AG04450 (cell line): Measurements from ENCODE around the gene ITGAD. TPM values are rescaled to one million over a fixed set of nuclear protein-coding genes. Genes with fewer than 3 reads are reported as not detected.
"Not testable (repeated sequence)": the region's sequence is repeated elsewhere in the genome, so short reads cannot be mapped to it uniquely, and the experiment has no call there.

Experiments used
- CTCF ChIA-PET: fragments of 300-600, 350-600 bp; formaldehyde crosslinking; extraction: SDS; loops from one replicate; lab custom pipeline; 2022; ENCODE audit warnings: antibody characterized with exemption, inconsistent platforms; lab: Charles Lee
- POLR2A ChIA-PET: fragments of 350-600 bp; formaldehyde crosslinking; extraction: SDS; loops from one replicate; lab custom pipeline; 2021; ENCODE audit warnings: antibody characterized with exemption, inconsistent platforms; lab: Yijun Ruan, JAX
- DNase-seq: peaks from one replicate; pipeline ENCODE4 v3.0.0-alpha.2; 2011; ENCODE audit warnings: low read depth, low spot score
- H3K27ac ChIP-seq: one replicate; pipeline ENCODE4 v1.5.1; 2012; ENCODE audit warnings: low read depth, low read length, control low read depth
- H3K27me3 ChIP-seq: one replicate; pipeline ENCODE4 v1.6.0; 2012; ENCODE audit warnings: low read length; ENCODE audit not compliant: control insufficient read depth, insufficient read depth
- H3K4me3 ChIP-seq: 2 replicates; pipeline ENCODE4 v1.5.1; 2011; ENCODE audit warnings: mild to moderate bottlenecking, low read depth, low read length, control low read depth
- H3K9me3 ChIP-seq: 2 replicates; pipeline ENCODE4 v1.5.1; 2012; ENCODE audit warnings: low read length; ENCODE audit not compliant: control insufficient read depth, insufficient read depth
- CTCF ChIP-seq: IDR thresholded peaks from 2 replicates; pipeline ENCODE4 v1.5.1; 2011; ENCODE audit warnings: low read depth, low read length, control low read depth, inconsistent platforms
- polyA plus RNA-seq: library from polyadenylated mRNA; depleted of rRNA; stranded (reverse); fragments of >200 nt; gene quantifications from 2 replicates; pipeline ENCODE4 v1.2.3, GENCODE V29; 2011

The ITGAD gene
- polyA plus RNA-seq, 1 experiment, result not detected

- TF ChIP-seq CTCF, result no peak
- H3K27ac ChIP-seq, result no peak overlapping the region
- ChIA-PET POLR2A (interaction anchor here (0.6 to 1.2 kb wide), 3 partner anchors 22 to 261 kb away, joined by 3 to 7 read pairs (median 5); partner anchors contain the start of gene FUS), CTCF (interaction anchor here (0.9 to 1.4 kb wide), 5 partner anchors 11 to 428 kb away, joined by 3 to 4 read pairs (median 3); no protein-coding TSS in a partner anchor)
- H3K9me3 ChIP-seq, result peaks cover 3% of the 10 kb centered on the region; the same call in 1 of the 2 replicates
- H3K27me3 ChIP-seq, result peaks cover 2% of the 10 kb centered on the region
- no peak overlapping the region for H3K4me3 ChIP-seq
- no peak for DNase-seq
Observed at GRCh38 chr16:31440516-31441184, 47.5 kb downstream of the ITGAD start.

DNA sequence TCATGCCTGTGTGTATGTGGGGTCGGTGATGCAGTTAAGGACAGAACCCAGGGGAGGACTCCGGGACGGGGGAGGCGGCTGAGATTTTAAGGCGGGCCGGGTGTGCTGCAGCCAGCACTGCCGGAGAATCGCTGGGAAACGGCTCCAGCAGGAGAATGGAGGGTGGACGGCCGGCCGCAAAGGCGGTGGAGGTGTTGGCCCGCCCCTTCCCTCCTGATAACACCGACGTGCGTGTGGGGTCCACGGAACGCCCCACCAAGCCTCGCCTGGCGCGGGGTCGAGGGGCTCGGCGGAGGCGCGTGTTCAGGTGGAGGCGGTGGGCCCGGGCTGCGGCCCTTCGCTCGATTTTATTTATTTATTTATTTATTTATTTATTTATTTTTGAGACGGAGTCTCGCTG is 48.8 kb downstream of the ITGAD start:
- ChIA-PET CTCF (interaction anchor here (0.6 to 4.2 kb wide), 10 partner anchors 10 to 458 kb away, joined by 3 to 33 read pairs (median 4); partner anchors contain the start of genes ARMC5 and HSD3B7), POLR2A (interaction anchor here (0.6 to 1.3 kb wide), 11 partner anchors 9 to 488 kb away, joined by 3 to 14 read pairs (median 3); partner anchors contain the start of genes FUS and PYCARD)
- peaks cover 3% of the 10 kb centered on the region; the same call in 1 of the 2 replicates for H3K9me3 ChIP-seq
- no peak overlapping the region for H3K27ac ChIP-seq
- DNase-seq, result no peak
- H3K4me3 ChIP-seq, result peak overlapping the region; percentile 77
- H3K27me3 ChIP-seq, result no peaks in the 10 kb centered on the region
- no peak for TF ChIP-seq CTCF

DNA sequence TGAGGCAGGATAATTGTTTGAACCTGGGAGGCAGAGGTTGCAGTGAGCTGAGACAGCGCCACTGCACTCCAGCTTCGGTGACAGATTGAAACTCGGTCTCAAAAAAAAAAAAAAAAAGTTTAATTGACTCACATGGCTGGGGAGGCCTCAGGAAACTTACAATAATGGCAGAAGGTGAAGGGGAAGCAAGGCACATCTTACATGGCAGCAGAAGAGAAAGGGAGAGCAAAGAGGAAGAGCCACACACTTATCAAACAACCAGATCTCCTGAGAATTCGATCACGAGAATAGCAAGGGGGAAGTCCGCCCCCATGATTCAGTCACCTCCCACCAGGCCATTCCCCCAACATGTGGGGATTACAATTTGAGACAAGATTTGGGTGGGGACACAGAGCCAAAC is 52.8 kb downstream of the ITGAD start:
- ChIA-PET POLR2A (interaction anchor here (0.7 kb wide), 2 partner anchors 303 to 460 kb away, joined by 5 to 6 read pairs; no protein-coding TSS in a partner anchor), CTCF (interaction anchor here (0.7 kb wide), 1 partner anchor 430 kb away, joined by 8 read pairs; no protein-coding TSS in a partner anchor)
- not testable (repeated sequence) for H3K27me3 ChIP-seq, H3K4me3 ChIP-seq, DNase-seq, H3K9me3 ChIP-seq, H3K27ac ChIP-seq

DNA sequence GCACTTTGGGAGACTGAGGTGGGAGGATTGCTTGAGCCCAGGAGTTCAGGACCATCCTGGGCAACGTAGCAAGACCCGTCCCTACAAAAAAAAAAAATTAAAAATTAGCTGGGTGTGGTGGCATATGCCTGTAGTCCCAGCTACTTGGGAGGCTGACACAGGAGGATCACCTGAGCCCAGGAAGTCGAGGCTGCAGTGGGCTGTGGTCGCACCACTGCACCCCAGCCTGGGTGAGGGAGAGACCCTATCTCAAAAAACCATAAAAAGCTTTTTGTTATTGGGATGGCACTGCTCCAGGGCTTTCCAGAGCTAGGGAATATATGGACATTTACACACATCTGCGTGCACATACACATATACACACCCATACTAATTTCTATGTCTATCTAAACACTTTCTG is 58.1 kb downstream of the ITGAD start:
- H3K9me3 ChIP-seq, result no peaks in the 10 kb centered on the region
- H3K4me3 ChIP-seq, result no peak overlapping the region
- ChIA-PET POLR2A (interaction anchor here (0.9 to 3.9 kb wide), 3 partner anchors 9 to 271 kb away, joined by 3 to 22 read pairs (median 3); partner anchors contain the start of genes FUS and ZNF843), CTCF (interaction anchor here (0.6 to 2.5 kb wide), 12 partner anchors 8 to 466 kb away, joined by 3 to 25 read pairs (median 4); partner anchors contain the start of genes HSD3B7, ZNF267 and ZNF843)
- H3K27me3 ChIP-seq, result no peaks in the 10 kb centered on the region
- TF ChIP-seq CTCF, result no peak
- no peak overlapping the region for H3K27ac ChIP-seq
- no peak for DNase-seq

GRCh38 chr16:31451681-31452351 is 58.7 kb downstream of the ITGAD start:
- Histone ChIP-seq H3K27ac (peak overlapping the region; percentile 96), H3K9me3 (no peaks in the 10 kb centered on the region), H3K27me3 (no peaks in the 10 kb centered on the region), H3K4me3 (no peak overlapping the region)
- POLR2A ChIA-PET, result interaction anchor here (0.6 to 3.9 kb wide), 5 partner anchors 9 to 506 kb away, joined by 3 to 22 read pairs (median 3); partner anchors contain the start of genes FUS and ZNF843
- DNase-seq, result peak; percentile 63
- peak; percentile 86 for TF ChIP-seq CTCF
- CTCF ChIA-PET, result interaction anchor here (0.6 to 2.5 kb wide), 18 partner anchors 8 to 700 kb away, joined by 3 to 25 read pairs (median 4); partner anchors contain the start of genes HSD3B7, ZNF267 and ZNF843
